ENCODE measurements around the gene CEACAM18. TPM values are rescaled to one million over a fixed set of nuclear protein-coding genes. Genes with fewer than 3 reads are reported as not detected.

CEACAM18 gene
- total RNA-seq, 1 donor from 2014 or later: not detected

- Mint-ChIP-seq H3K9me3 (no peaks in the 10 kb centered on the region), H3K27me3 (peaks cover 9% of the 10 kb centered on the region), H3K4me1 (ENCODE audit: unreplicated experiment) (no peaks in the 10 kb centered on the region), H3K36me3 (no peaks in the 10 kb centered on the region), H3K4me3 (no peak overlapping the region), H3K27ac (no peak overlapping the region)
- no peak for DNase-seq (ENCODE audit: extremely low spot score, unreplicated experiment)
- TF ChIP-seq CTCF (conservative IDR thresholded peaks at IDR 0.05): no peak
Measured at GRCh38 chr19:51507640-51508058, 29.3 kb downstream of the CEACAM18 start.

- peaks cover 9% of the 10 kb centered on the region for H3K27me3 Mint-ChIP-seq
- no peaks in the 10 kb centered on the region for H3K4me1 Mint-ChIP-seq (ENCODE audit: unreplicated experiment)
- H3K27ac Mint-ChIP-seq: no peak overlapping the region
- DNase-seq (ENCODE audit: extremely low spot score, unreplicated experiment): no peak
- TF ChIP-seq CTCF (conservative IDR thresholded peaks at IDR 0.05): no peak
- H3K9me3 Mint-ChIP-seq: no peaks in the 10 kb centered on the region
- no peaks in the 10 kb centered on the region for H3K36me3 Mint-ChIP-seq
- no peak overlapping the region for H3K4me3 Mint-ChIP-seq
Measured at GRCh38 chr19:51508059-51508733, 29.9 kb downstream of the CEACAM18 start.

- no peak overlapping the region for H3K27ac Mint-ChIP-seq
- H3K27me3 Mint-ChIP-seq: peaks cover 6% of the 10 kb centered on the region
- no peak for DNase-seq (ENCODE audit: extremely low spot score, unreplicated experiment)
- no peak overlapping the region for H3K4me3 Mint-ChIP-seq
- no peak for TF ChIP-seq CTCF (conservative IDR thresholded peaks at IDR 0.05)
- H3K9me3 Mint-ChIP-seq: no peaks in the 10 kb centered on the region
- H3K4me1 Mint-ChIP-seq (ENCODE audit: unreplicated experiment): no peaks in the 10 kb centered on the region
- H3K36me3 Mint-ChIP-seq: no peaks in the 10 kb centered on the region
Measured at GRCh38 chr19:51509823-51510660, 31.7 kb downstream of the CEACAM18 start.

- DNase-seq (ENCODE audit: extremely low spot score, unreplicated experiment): no peak
- H3K4me3 Mint-ChIP-seq: no peak overlapping the region
- no peak overlapping the region for H3K27ac Mint-ChIP-seq
- H3K36me3 Mint-ChIP-seq: no peaks in the 10 kb centered on the region
- TF ChIP-seq CTCF (conservative IDR thresholded peaks at IDR 0.05): peak; percentile 60
- H3K4me1 Mint-ChIP-seq (ENCODE audit: unreplicated experiment): no peaks in the 10 kb centered on the region
- H3K9me3 Mint-ChIP-seq: no peaks in the 10 kb centered on the region
- peaks cover 6% of the 10 kb centered on the region for H3K27me3 Mint-ChIP-seq
Measured at GRCh38 chr19:51511353-51511752, 33.0 kb downstream of the CEACAM18 start.

GRCh38 chr19:51513968-51514367 lies 35.6 kb downstream of the CEACAM18 start:
- Mint-ChIP-seq H3K4me3 (no peak overlapping the region), H3K4me1 (ENCODE audit: unreplicated experiment) (no peaks in the 10 kb centered on the region), H3K27ac (no peak overlapping the region), H3K36me3 (no peaks in the 10 kb centered on the region), H3K9me3 (peaks cover 4% of the 10 kb centered on the region), H3K27me3 (peaks cover 6% of the 10 kb centered on the region)
- TF ChIP-seq CTCF (conservative IDR thresholded peaks at IDR 0.05): no peak
- no peak for DNase-seq (ENCODE audit: extremely low spot score, unreplicated experiment)

Measured in type B pancreatic cell (in vitro differentiated cells).